ENCODE results near the gene RIPPLY3.
"Not testable (repeated sequence)": the region's sequence is repeated elsewhere in the genome, so short reads cannot be mapped to it uniquely, and the experiment has no call there.

Gene RIPPLY3

DNA sequence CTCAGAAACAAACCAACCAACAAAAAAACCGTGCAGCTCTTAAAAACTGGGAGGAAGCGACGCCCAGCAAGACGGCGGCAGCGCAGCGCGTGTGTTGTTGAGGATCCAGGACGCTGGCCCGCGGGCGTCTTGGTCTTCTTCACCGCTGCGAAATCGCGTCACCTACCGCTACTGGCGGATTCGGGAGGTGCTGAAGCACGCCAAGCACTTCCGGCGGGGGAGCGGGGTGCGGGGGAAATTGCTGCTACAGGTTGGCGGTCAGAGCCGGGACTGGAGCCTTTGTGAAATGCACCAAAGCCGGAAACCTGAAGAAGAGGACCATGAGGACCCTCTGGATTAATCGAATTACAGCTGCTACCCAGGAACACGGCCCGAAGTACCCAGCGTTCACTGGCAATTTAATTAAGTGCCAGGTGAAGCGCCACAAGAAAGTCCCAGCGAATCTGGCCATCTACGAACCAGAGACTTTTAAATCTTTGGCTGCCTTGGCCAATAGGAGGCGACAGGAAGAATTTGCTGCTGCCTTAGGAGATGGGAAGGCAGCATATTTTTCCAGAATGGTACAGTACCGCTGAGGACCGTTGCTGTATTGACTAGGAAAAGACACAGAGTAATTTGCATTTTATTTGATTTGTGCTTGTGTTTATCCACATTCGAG is 11.9 kb upstream of the RIPPLY3 start:
- TF ChIP-seq, protein P1, sequence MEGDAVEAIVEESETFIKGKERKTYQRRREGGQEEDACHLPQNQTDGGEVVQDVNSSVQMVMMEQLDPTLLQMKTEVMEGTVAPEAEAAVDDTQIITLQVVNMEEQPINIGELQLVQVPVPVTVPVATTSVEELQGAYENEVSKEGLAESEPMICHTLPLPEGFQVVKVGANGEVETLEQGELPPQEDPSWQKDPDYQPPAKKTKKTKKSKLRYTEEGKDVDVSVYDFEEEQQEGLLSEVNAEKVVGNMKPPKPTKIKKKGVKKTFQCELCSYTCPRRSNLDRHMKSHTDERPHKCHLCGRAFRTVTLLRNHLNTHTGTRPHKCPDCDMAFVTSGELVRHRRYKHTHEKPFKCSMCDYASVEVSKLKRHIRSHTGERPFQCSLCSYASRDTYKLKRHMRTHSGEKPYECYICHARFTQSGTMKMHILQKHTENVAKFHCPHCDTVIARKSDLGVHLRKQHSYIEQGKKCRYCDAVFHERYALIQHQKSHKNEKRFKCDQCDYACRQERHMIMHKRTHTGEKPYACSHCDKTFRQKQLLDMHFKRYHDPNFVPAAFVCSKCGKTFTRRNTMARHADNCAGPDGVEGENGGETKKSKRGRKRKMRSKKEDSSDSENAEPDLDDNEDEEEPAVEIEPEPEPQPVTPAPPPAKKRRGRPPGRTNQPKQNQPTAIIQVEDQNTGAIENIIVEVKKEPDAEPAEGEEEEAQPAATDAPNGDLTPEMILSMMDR (conservative IDR thresholded peaks at IDR 0.05) = no peak
- TF ChIP-seq ZFX (IDR thresholded peaks at IDR 0.05) = no peak
- no peak overlapping the region for H3K27ac ChIP-seq

DNA sequence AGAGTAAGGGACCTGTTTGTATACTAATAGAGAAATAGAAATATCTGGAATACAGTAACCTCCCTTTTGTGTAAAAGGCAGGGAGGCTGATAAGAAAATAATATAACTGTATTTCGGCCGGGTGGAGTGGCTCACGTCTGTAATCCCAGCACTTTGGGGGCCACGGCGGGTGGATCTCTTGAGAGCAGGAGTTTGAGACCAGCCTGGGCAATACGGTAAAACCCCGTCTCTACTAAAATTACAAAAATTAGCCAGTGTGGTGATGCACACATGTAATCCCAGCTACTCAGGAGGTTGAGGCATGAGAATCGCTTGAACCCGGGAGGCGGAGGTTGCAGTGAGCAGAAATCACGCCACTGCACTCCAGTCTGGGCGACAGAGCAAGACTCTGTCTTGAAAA is 11.2 kb upstream of the RIPPLY3 start:
- not testable (repeated sequence) for H3K27ac ChIP-seq

DNA sequence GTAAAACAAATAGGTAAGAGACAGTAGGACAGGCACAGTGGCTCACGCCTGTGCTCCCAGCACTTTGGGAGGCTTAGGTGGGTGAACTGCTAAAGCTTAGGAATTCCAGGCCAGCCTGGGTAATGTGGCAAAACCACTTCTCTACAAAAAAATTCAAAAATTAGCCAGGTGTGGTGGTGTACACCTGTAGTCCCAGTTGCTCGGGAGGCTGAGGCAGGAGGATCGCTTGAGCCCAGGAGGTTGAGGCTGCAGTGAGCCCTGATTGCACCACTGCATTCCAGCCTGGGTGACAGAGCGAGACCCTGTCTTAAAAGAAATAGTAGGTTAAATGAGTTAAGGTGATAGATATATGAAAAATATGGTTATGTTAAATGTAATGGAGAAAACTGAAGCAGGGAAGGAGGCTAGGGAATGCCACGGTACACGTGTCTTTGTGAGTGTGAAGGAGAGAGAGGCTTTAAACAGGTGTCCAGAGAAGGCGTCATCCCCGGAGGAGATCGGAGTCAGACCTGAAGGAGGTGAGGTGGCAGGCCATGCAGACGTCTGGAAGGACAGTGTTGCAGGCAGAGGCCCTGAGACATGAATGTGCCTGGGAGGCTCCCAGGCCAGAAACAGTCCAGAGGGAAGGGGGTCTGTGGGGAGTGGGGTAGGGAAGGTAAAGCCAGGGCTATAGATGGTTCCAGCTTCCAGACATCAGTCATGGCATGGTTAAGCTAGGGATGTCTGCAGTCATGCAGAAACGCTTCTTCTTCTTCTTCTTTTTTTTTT is 7.2 kb upstream of the RIPPLY3 start:
- no peak for TF ChIP-seq ZFX (IDR thresholded peaks at IDR 0.05)
- TF ChIP-seq, protein P1 (conservative IDR thresholded peaks at IDR 0.05) = no peak
- no peak overlapping the region for H3K27ac ChIP-seq

DNA sequence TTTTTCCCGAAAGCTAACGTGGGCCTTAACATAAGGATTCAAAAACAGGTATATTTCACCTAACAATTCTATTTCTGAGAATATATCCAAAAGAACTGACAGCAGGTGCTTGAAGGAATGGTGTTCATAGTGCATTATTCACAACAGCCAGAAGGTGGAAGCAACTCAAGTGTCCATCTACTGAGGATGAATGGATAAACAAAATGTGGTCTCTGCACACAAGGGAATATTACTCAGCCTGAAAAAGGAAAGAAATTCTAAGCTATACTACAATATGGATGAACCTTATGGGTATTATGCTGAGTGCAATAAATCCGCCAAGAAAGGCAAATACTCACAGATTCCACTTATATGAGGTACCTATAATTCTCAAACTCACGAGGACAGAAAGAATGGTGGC is 6.1 kb upstream of the RIPPLY3 start:
- no peak for TF ChIP-seq ZFX (IDR thresholded peaks at IDR 0.05)
- TF ChIP-seq, protein P1 (conservative IDR thresholded peaks at IDR 0.05) = peak; percentile 21

DNA sequence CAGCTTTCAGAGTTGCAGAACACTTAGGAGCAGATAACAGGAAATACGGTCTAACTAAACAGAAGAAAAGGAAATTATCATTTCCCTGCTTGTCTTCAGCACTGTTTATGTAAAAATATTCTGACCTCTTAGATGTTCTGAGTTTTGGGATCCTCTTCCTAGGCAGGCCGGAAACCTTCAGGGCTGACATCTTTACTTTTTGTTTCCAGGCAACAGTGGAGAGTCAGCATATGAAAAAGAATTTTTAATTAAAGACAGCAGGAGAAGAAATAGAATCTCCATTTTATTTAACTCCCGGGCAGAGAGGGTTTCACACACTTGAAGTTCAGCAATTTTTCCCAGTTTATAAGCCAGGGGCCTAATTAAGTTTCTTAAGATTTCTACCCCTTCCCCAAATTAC is 5.1 kb upstream of the RIPPLY3 start:
- H3K27ac ChIP-seq = no peak overlapping the region
- TF ChIP-seq ZFX (IDR thresholded peaks at IDR 0.05) = no peak
- TF ChIP-seq, protein P1 (conservative IDR thresholded peaks at IDR 0.05) = no peak

More for the DNA sequence above, 6.1 kb upstream of the RIPPLY3 start:
- H3K27ac ChIP-seq = no peak overlapping the region

DNA sequence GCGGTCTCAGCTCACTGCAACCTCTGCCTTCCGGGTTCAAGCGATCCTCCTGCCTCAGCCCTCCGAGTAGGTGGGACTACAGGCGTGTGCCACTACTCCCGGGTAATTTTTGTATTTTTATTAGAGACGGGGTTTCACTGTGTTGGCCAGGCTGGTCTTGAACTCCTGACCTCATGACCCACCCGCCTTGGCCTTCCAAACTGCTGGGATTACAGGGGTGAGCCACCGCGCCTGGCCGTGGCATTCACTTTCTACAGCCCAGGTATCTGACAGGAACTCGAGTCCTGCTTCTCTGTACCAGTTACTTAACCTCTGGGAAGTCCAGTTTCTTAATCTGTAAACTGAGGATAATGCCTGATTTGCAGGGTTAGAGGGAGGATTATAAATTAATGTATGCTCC is 3.7 kb upstream of the RIPPLY3 start:
- not testable (repeated sequence) for H3K27ac ChIP-seq

DNA sequence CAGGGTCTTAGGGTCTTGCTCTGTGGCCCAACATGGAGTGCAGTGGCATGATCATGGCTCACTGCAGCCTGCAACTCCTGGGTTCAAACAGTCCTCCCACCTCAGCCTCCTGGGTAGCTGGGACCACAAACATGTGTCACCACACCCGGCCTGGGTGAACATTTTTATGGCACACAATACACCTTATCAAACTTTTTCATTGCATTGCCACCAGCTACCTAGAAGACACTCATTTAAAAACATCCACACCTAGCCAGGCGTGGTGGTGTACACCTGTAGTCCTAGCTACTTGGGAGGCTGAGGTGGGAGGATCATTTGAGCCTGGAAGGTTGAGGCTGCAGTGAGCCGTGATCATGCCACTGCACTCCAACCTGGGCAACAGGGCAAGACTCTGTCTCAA is 2.6 kb upstream of the RIPPLY3 start:
- H3K27ac ChIP-seq = not testable (repeated sequence)

DNA sequence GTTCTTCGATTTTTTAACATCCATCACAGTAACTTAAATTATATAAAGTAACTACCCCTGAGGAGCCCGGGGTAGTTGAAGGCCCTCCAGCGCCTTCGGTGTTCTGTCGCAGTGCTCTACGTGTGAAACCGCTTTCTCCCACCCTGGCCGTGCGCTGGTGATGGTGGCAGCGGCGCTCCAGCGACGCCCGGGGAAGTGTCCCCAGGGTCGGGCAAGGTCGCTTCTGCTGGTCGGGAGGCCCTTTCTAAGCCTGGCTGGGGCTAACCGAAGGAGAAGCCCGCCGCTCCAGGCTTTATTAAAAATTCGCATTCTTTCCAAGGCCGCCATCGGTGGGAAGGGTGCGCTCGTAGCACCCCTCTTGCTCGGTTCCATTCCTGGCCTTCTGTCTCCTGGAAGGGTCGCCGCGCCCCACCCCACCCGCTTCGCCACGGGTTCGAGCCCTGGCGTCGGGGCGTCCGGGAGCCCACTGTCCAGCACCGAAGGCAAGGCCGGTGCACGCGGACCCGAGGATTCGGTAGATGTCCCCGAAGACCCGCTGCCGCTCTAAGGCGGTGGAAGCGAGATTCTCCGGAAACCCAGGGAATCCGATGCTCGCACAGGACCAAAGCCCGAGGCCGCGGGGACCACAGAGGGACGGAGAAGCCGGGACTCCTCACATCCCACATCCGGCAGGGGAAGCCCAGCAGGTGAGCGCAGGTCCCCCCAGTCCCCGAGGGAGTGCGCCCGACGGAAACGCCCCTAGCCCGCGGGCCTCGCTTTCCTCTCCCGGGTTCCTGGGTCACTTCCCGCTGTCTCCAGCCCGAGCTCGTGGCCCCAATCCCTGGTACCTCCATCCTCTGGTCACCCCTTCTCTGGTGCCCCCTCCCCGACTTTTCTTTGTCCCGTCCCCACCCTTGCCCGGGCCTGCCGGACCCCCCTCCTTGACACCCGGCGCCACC is 685 bp upstream of the RIPPLY3 start:
- no peak for TF ChIP-seq ZFX (IDR thresholded peaks at IDR 0.05)
- TF ChIP-seq, protein P1 (conservative IDR thresholded peaks at IDR 0.05) = no peak
- H3K27ac ChIP-seq = no peak overlapping the region

Measured in C4-2B (cell line).